Caco-2 (cell line): ENCODE measurements around the gene CENPP. TPM values are rescaled to one million over a fixed set of nuclear protein-coding genes. Genes with fewer than 3 reads are reported as not detected.

Experiments used
- BruUV-seq: library from RNA; stranded (reverse); fragments of 400-500 nt; replicated peaks from 2 replicates; lab custom pipeline; 2021; lab: Mats Ljungman, UMichigan
- CTCF ChIA-PET: fragments of 300-600 bp; sonication (Branson Sonifier 250); formaldehyde crosslinking; loops from one replicate; lab custom pipeline; 2022; ENCODE audit warnings: antibody characterized with exemption; lab: Charles Lee
- POLR2A ChIA-PET: fragments of 300-600 bp; sonication (Branson Sonifier 250); formaldehyde crosslinking; loops from one replicate; lab custom pipeline; 2022; ENCODE audit warnings: antibody characterized with exemption; lab: Charles Lee
- DNase-seq, 2 experiments: peaks; one replicate each; pipeline versions ENCODE4 v3.0.0 to v3.0.0-alpha.2; 2020 to 2022
- H3K27me3 ChIP-seq: replicated peaks from 2 replicates; pipeline ENCODE4 v1.6.0; 2011; ENCODE audit warnings: low read length; ENCODE audit not compliant: control insufficient read depth, insufficient read depth
- H3K36me3 ChIP-seq: 2 replicates; pipeline ENCODE4 v1.5.1; 2011; ENCODE audit warnings: low read length; ENCODE audit not compliant: control insufficient read depth, insufficient read depth
- H3K4me1 ChIP-seq: fragments of 250-450 bp; sonication (Bioruptor Pico); 2 replicates; pipeline ENCODE4 v1.5.1; 2020; ENCODE audit warnings: mild to moderate bottlenecking
- H3K4me3 ChIP-seq: 2 replicates; pipeline ENCODE4 v1.5.1; 2011; ENCODE audit warnings: low read depth, mild to moderate bottlenecking, control low read depth, low read length
- H3K9me3 ChIP-seq: fragments of 250-450 bp; sonication (Bioruptor Pico); 2 replicates; pipeline ENCODE4 v1.5.1; 2020; ENCODE audit warnings: mild to moderate bottlenecking, moderate library complexity
- H3K27ac Mint-ChIP-seq: one replicate; pipeline ENCODE4 v1.8.0; 2022; ENCODE audit warnings: mixed read lengths; ENCODE audit not compliant: unreplicated experiment
- H3K27me3 Mint-ChIP-seq: one replicate; pipeline ENCODE4 v1.8.0; 2022; ENCODE audit warnings: mixed read lengths; ENCODE audit not compliant: insufficient read depth, unreplicated experiment
- H3K36me3 Mint-ChIP-seq: one replicate; pipeline ENCODE4 v1.8.0; 2022; ENCODE audit warnings: mild to moderate bottlenecking, mixed read lengths; ENCODE audit not compliant: insufficient read depth, unreplicated experiment
- H3K4me1 Mint-ChIP-seq: one replicate; pipeline ENCODE4 v1.8.0; 2022; ENCODE audit warnings: low read depth, mixed read lengths; ENCODE audit not compliant: unreplicated experiment
- H3K4me3 Mint-ChIP-seq: one replicate; pipeline ENCODE4 v1.8.0; 2022; ENCODE audit warnings: mild to moderate bottlenecking, moderate library complexity, mixed read lengths; ENCODE audit not compliant: unreplicated experiment
- H3K9me3 Mint-ChIP-seq: one replicate; pipeline ENCODE4 v1.8.0; 2022; ENCODE audit warnings: mixed read lengths; ENCODE audit not compliant: unreplicated experiment
- CTCF ChIP-seq, 2 experiments: fragments of 200-600 bp in 1 of 2; IDR thresholded peaks; 1 replicate in 1 of 2; 2 replicates in 1 of 2; pipeline versions ENCODE4 v1.5.1 to v1.8.0; 2011 to 2022; ENCODE audit warnings: antibody characterized with exemption in 1 of 2, control low read depth in 1 of 2, inconsistent platforms in 1 of 2, low read depth in 1 of 2, low read length in 1 of 2, mild to moderate bottlenecking in 1 of 2, moderate library complexity in 1 of 2; ENCODE audit not compliant: insufficient read depth in 1 of 2, severe bottlenecking in 1 of 2, unreplicated experiment in 1 of 2
- intact Hi-C: fragments of 100-400 bp; cut with micrococcal nuclease; formaldehyde crosslinking; loops from one replicate; pipeline ENCODE4 v1.10.0; 2022; ENCODE audit not compliant: unreplicated experiment
- total RNA-seq: library from RNA; stranded (reverse); gene quantifications from 2 replicates; pipeline ENCODE4 v1.2.3, GENCODE V29; 2022

CENPP gene
- total RNA-seq, 1 experiment from 2014 or later: 7.6 TPM

- intact Hi-C loops: no loop called here
- no TSS peak for BruUV-seq
These were observed 313.4 kb downstream of the CENPP start for GRCh38 chr9:92639124-92639523.

GRCh38 chr9:92639791-92640271 lies 314.1 kb downstream of the CENPP start:
- no peaks in the 10 kb centered on the region for H3K9me3 ChIP-seq
- H3K27ac Mint-ChIP-seq: no peak overlapping the region
- H3K27me3 ChIP-seq: no peaks in the 10 kb centered on the region
- H3K4me3 Mint-ChIP-seq: no peak overlapping the region
- H3K4me3 ChIP-seq: no peak overlapping the region
- H3K27me3 Mint-ChIP-seq: no peaks in the 10 kb centered on the region
- H3K36me3 ChIP-seq: no peaks in the 10 kb centered on the region
- CTCF ChIA-PET: no interaction called here
- no peaks in the 10 kb centered on the region for H3K9me3 Mint-ChIP-seq
- no peaks in the 10 kb centered on the region for H3K4me1 Mint-ChIP-seq
- DNase-seq: no peak
- no peak for TF ChIP-seq CTCF (IDR thresholded peaks at IDR 0.05; ENCODE audit: insufficient read depth in 1 of 2, low read depth in 1 of 2, low read length in 1 of 2, severe bottlenecking in 1 of 2, unreplicated experiment in 1 of 2)
- H3K4me1 ChIP-seq: no peaks in the 10 kb centered on the region
- POLR2A ChIA-PET: no interaction called here
- peaks cover 14% of the 10 kb centered on the region for H3K36me3 Mint-ChIP-seq
- no TSS peak for BruUV-seq
- intact Hi-C loops: no loop called here

More at GRCh38 chr9:92639124-92639523, 313.4 kb downstream of the CENPP start:
- H3K27me3 ChIP-seq: no peaks in the 10 kb centered on the region
- no peak overlapping the region for H3K27ac Mint-ChIP-seq
- POLR2A ChIA-PET: no interaction called here
- H3K4me1 Mint-ChIP-seq: no peaks in the 10 kb centered on the region
- H3K36me3 Mint-ChIP-seq: peaks cover 11% of the 10 kb centered on the region
- no peak for TF ChIP-seq CTCF (IDR thresholded peaks at IDR 0.05; ENCODE audit: insufficient read depth in 1 of 2, low read depth in 1 of 2, low read length in 1 of 2, severe bottlenecking in 1 of 2, unreplicated experiment in 1 of 2)
- no peaks in the 10 kb centered on the region for H3K9me3 ChIP-seq
- no peak overlapping the region for H3K4me3 ChIP-seq
- no peaks in the 10 kb centered on the region for H3K4me1 ChIP-seq
- H3K9me3 Mint-ChIP-seq: no peaks in the 10 kb centered on the region
- no peaks in the 10 kb centered on the region for H3K27me3 Mint-ChIP-seq
- H3K36me3 ChIP-seq: no peaks in the 10 kb centered on the region
- H3K4me3 Mint-ChIP-seq: no peak overlapping the region
- DNase-seq: no peak
- CTCF ChIA-PET: no interaction called here

- BruUV-seq: no TSS peak
- Mint-ChIP-seq H3K4me3 (no peak overlapping the region), H3K27ac (no peak overlapping the region), H3K36me3 (peaks cover 16% of the 10 kb centered on the region), H3K27me3 (no peaks in the 10 kb centered on the region), H3K4me1 (no peaks in the 10 kb centered on the region), H3K9me3 (no peaks in the 10 kb centered on the region)
- Histone ChIP-seq H3K9me3 (no peaks in the 10 kb centered on the region), H3K4me1 (no peaks in the 10 kb centered on the region), H3K4me3 (no peak overlapping the region), H3K36me3 (no peaks in the 10 kb centered on the region), H3K27me3 (no peaks in the 10 kb centered on the region)
- ChIA-PET POLR2A (no interaction called here), CTCF (no interaction called here)
- no peak for DNase-seq
- TF ChIP-seq CTCF (IDR thresholded peaks at IDR 0.05; ENCODE audit: insufficient read depth in 1 of 2, low read depth in 1 of 2, low read length in 1 of 2, severe bottlenecking in 1 of 2, unreplicated experiment in 1 of 2): no peak
- intact Hi-C loops: no loop called here
These were observed 314.8 kb downstream of the CENPP start for GRCh38 chr9:92640398-92641091.
